Glutamatergic neuron (in vitro differentiated cells): Measurements from ENCODE around the gene TBC1D7. TPM values are rescaled to one million over a fixed set of nuclear protein-coding genes. Genes with fewer than 3 reads are reported as not detected.
A peak's percentile ranks its signal among the peaks of the same experiment; 100 is the strongest.

ENCODE experiments used
- DNase-seq: peaks from one replicate; pipeline ENCODE4 v3.0.0; 2022
- H3K27ac Mint-ChIP-seq: one replicate; pipeline ENCODE4 v1.8.0; 2020; ENCODE audit warnings: mild to moderate bottlenecking, mixed read lengths, inconsistent platforms; ENCODE audit not compliant: unreplicated experiment
- H3K27me3 Mint-ChIP-seq: one replicate; pipeline ENCODE4 v1.8.0; 2020; ENCODE audit warnings: mild to moderate bottlenecking, moderate library complexity, mixed read lengths, inconsistent platforms; ENCODE audit not compliant: unreplicated experiment
- H3K36me3 Mint-ChIP-seq: one replicate; pipeline ENCODE4 v1.8.0; 2020; ENCODE audit warnings: mild to moderate bottlenecking, mixed read lengths, inconsistent platforms; ENCODE audit not compliant: unreplicated experiment
- H3K4me1 Mint-ChIP-seq: one replicate; pipeline ENCODE4 v1.8.0; 2020; ENCODE audit warnings: mild to moderate bottlenecking, low read depth, mixed read lengths, inconsistent platforms; ENCODE audit not compliant: unreplicated experiment
- H3K4me3 Mint-ChIP-seq: one replicate; pipeline ENCODE4 v1.8.0; 2020; ENCODE audit warnings: mild to moderate bottlenecking, mixed read lengths, inconsistent platforms; ENCODE audit not compliant: unreplicated experiment
- H3K9me3 Mint-ChIP-seq: one replicate; pipeline ENCODE4 v1.8.0; 2020; ENCODE audit warnings: mild to moderate bottlenecking, moderate library complexity, mixed read lengths, inconsistent platforms; ENCODE audit not compliant: unreplicated experiment
- CTCF ChIP-seq: fragments of 200-600 bp; sonication (generic); IDR thresholded peaks from one replicate; pipeline ENCODE4 v1.5.0; 2021; ENCODE audit not compliant: partially characterized antibody, unreplicated experiment
- total RNA-seq: library from RNA; stranded (reverse); fragmentation: NEBNext Ultra II Directional; extraction: Animal tissue kit (Norgen Biotek cat#: 25700); gene quantifications from one replicate; pipeline ENCODE4 v1.2.1, GENCODE V29; 2021; ENCODE audit not compliant: unreplicated experiment

Gene TBC1D7
- total RNA-seq, 1 donor from 2014 or later: 39.9 TPM

GRCh38 chr6:13299918-13300317 is 28.4 kb downstream of the TBC1D7 start:
- Mint-ChIP-seq H3K4me3 (no peak overlapping the region), H3K36me3 (peaks cover under 1% of the 10 kb centered on the region), H3K9me3 (peaks cover 2% of the 10 kb centered on the region), H3K27me3 (no peaks in the 10 kb centered on the region), H3K27ac (no peak overlapping the region), H3K4me1 (peaks cover 9% of the 10 kb centered on the region)
- no peak for DNase-seq
- no peak for TF ChIP-seq CTCF

DNA sequence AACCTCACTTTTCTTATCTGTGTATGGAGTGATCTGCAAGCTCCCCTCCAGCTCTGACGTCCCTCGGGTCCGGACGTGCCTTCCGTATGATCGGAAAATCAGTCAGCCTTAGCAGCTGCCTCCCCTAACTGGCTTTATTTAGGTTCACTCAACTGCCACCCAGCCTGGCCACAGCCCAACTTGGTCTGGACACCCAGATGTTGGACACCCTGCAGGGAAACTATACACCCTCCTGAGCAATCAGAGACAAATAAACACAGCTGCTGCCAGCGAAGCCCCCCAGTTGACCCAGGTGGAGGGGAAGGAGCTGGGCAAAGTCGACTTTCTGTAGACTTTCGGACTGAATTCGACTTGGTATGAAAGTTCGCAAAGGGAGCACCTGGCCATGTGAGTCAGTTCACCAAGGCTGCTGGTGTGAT is 28.9 kb downstream of the TBC1D7 start:
- TF ChIP-seq CTCF: no peak
- Mint-ChIP-seq H3K27ac (peak overlapping the region; percentile 50), H3K4me3 (no peak overlapping the region), H3K9me3 (peaks cover 2% of the 10 kb centered on the region), H3K4me1 (peaks cover 9% of the 10 kb centered on the region), H3K36me3 (peaks cover 6% of the 10 kb centered on the region), H3K27me3 (no peaks in the 10 kb centered on the region)
- no peak for DNase-seq

GRCh38 chr6:13298446-13298845 is 29.9 kb downstream of the TBC1D7 start:
- Mint-ChIP-seq H3K4me1 (peaks cover 9% of the 10 kb centered on the region), H3K36me3 (peaks cover 9% of the 10 kb centered on the region), H3K27me3 (no peaks in the 10 kb centered on the region), H3K4me3 (no peak overlapping the region), H3K9me3 (peaks cover 2% of the 10 kb centered on the region), H3K27ac (no peak overlapping the region)
- no peak for DNase-seq
- TF ChIP-seq CTCF: no peak

GRCh38 chr6:13297391-13297790 is 30.9 kb downstream of the TBC1D7 start:
- Mint-ChIP-seq H3K27me3 (no peaks in the 10 kb centered on the region), H3K9me3 (peaks cover 2% of the 10 kb centered on the region), H3K36me3 (peaks cover 9% of the 10 kb centered on the region), H3K4me3 (no peak overlapping the region), H3K4me1 (peaks cover 9% of the 10 kb centered on the region), H3K27ac (no peak overlapping the region)
- no peak for DNase-seq
- no peak for TF ChIP-seq CTCF

DNA sequence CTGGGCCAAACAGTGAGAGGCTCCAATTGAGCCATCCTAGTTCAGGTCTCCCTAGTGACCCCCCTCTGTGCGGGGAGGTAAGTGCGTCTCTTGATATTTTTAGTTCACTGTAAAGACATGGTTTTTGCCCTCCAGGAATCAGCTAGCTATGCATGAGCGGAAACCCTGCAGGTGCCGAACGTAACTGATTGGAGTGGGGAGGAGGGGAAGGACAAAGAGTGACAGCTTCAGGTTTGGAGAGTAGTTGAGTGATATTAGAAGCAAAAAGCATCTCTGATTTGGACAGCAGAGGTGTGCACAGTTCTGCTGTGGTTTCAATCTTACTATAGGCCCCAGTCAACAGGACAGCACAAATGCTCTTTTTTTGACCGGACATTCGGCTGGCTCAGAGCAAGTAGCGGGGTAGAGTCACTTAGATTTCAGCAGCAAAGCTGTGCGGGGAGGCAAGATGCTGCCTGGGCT is 31.8 kb downstream of the TBC1D7 start:
- no peak for TF ChIP-seq CTCF
- DNase-seq: no peak
- peak overlapping the region; percentile 45 for H3K27ac Mint-ChIP-seq
- H3K27me3 Mint-ChIP-seq: no peaks in the 10 kb centered on the region
- H3K36me3 Mint-ChIP-seq: peaks cover 9% of the 10 kb centered on the region
- no peaks in the 10 kb centered on the region for H3K9me3 Mint-ChIP-seq
- H3K4me3 Mint-ChIP-seq: no peak overlapping the region
- H3K4me1 Mint-ChIP-seq: peaks cover 9% of the 10 kb centered on the region
